ENCODE data around the gene LSM5. TPM values are rescaled to one million over a fixed set of nuclear protein-coding genes. Genes with fewer than 3 reads are reported as not detected.

LSM5 gene
- total and polyA plus RNA-seq, 3 donors from 2014 or later, result 18.9 to 42.6 (median 19.6) TPM

DNA sequence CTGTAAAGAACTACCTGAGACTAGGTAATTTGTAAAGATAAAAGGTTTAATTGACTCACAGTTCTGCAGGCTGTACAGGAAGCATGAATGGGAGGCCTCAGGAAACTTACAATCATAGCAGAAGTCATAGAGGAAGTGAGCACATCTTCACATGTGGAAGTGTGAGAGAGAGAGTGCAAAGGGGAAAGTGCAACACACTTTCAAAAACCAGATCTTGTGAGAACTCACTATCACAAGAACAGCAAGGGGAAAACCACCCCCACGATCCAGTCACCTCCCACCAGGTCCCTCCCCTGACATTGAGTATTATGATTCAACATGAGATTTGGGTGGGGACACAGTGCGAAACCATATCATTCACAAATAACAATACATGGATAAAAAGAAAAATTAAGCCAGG lies 29.6 kb upstream of the LSM5 start:
- intact Hi-C loops (cut with DNase I; ENCODE audit: low total_unique reads), result no loop called here
- no peaks in the 10 kb centered on the region for H3K27me3 ChIP-seq
- H3K9me3 ChIP-seq, result no peaks in the 10 kb centered on the region
- DNase-seq, result no peak
- TF ChIP-seq, protein P1, sequence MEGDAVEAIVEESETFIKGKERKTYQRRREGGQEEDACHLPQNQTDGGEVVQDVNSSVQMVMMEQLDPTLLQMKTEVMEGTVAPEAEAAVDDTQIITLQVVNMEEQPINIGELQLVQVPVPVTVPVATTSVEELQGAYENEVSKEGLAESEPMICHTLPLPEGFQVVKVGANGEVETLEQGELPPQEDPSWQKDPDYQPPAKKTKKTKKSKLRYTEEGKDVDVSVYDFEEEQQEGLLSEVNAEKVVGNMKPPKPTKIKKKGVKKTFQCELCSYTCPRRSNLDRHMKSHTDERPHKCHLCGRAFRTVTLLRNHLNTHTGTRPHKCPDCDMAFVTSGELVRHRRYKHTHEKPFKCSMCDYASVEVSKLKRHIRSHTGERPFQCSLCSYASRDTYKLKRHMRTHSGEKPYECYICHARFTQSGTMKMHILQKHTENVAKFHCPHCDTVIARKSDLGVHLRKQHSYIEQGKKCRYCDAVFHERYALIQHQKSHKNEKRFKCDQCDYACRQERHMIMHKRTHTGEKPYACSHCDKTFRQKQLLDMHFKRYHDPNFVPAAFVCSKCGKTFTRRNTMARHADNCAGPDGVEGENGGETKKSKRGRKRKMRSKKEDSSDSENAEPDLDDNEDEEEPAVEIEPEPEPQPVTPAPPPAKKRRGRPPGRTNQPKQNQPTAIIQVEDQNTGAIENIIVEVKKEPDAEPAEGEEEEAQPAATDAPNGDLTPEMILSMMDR (IDR thresholded peaks at IDR 0.05), result no peak
- TF ChIP-seq POLR2A (IDR thresholded peaks at IDR 0.05), result no peak
- H3K4me1 ChIP-seq, result no peaks in the 10 kb centered on the region
- H3K4me3 ChIP-seq, result no peak overlapping the region
- H3K36me3 ChIP-seq (ENCODE audit: low read depth, missing control alignments), result no peaks in the 10 kb centered on the region
- H3K27ac ChIP-seq, result no peak overlapping the region
- 78 to 100% methylated on average over 2 of the region's 2 CpGs for WGBS, 2 donors

DNA sequence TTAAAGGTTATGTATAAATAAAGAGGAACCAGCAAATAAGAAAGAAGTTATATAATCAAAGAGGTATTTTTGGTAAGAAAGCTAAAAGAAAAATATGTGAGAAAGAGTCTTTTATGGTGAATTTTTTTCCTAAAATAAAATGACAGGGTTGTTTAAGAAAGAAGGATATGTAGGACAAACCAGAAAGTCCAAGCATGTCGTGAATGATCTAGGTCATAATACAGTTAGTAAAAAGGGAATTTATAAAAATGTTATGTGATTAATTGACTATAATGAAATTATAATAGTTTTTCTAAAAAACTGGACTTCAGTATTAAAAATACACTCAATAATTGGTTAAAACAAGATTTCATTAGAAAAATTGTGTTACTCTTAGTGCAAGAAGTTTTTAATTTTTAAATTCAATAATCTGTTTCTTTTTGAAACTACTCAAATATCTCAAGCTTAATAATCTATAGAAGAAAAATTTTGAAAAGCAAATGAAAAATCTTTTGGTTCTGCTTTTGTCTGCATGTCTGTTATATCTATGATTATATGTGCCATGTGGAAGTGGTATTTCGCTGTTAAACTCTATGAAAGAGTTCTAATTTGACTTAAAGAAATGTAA lies 28.5 kb upstream of the LSM5 start:
- no peak for DNase-seq
- no peak for TF ChIP-seq POLR2A (IDR thresholded peaks at IDR 0.05)
- TF ChIP-seq, protein P1 (IDR thresholded peaks at IDR 0.05), result no peak
- Histone ChIP-seq H3K27me3 (no peaks in the 10 kb centered on the region), H3K4me1 (no peaks in the 10 kb centered on the region), H3K36me3 (ENCODE audit: low read depth, missing control alignments) (no peaks in the 10 kb centered on the region), H3K4me3 (no peak overlapping the region), H3K27ac (no peak overlapping the region), H3K9me3 (no peaks in the 10 kb centered on the region)
- 83 to 91% methylated on average over 2 of the region's 2 CpGs for WGBS, 2 donors
- intact Hi-C loops (cut with DNase I; ENCODE audit: low total_unique reads), result no loop called here

DNA sequence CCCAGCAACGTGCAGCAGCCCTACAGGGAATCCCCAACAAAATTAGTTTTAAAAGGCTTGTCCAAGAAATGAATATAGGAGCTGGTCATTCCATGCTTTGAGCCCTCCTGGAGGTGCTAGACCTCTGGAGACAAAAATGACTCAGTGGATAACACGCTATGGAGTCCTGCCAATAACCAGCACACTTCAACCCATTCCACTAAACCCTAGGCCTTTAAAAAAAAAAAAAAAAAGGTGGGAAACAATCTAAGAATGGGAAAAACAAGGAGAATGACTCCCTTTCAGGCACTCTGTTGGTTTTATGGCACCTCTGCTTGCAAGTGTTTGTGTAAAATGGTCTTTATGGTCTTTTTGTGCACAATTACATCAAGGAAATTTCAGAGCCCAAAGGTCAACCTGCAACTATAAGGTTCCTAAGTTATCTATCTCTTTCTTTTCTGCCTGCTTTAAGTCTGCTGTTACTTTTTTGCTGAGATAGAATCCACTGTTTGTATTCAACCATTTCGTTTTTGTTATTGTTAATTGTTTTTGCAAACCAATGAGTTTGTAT lies 26.4 kb upstream of the LSM5 start:
- Histone ChIP-seq H3K4me3 (no peak overlapping the region), H3K4me1 (no peaks in the 10 kb centered on the region), H3K36me3 (ENCODE audit: low read depth, missing control alignments) (no peaks in the 10 kb centered on the region), H3K9me3 (no peaks in the 10 kb centered on the region), H3K27me3 (no peaks in the 10 kb centered on the region), H3K27ac (no peak overlapping the region)
- TF ChIP-seq POLR2A (IDR thresholded peaks at IDR 0.05), result no peak
- TF ChIP-seq, protein P1 (IDR thresholded peaks at IDR 0.05), result no peak
- WGBS, 2 donors, result 67 to 75% methylated on average over 3 of the region's 3 CpGs
- intact Hi-C loops (cut with DNase I; ENCODE audit: low total_unique reads), result no loop called here
- DNase-seq, result no peak

DNA sequence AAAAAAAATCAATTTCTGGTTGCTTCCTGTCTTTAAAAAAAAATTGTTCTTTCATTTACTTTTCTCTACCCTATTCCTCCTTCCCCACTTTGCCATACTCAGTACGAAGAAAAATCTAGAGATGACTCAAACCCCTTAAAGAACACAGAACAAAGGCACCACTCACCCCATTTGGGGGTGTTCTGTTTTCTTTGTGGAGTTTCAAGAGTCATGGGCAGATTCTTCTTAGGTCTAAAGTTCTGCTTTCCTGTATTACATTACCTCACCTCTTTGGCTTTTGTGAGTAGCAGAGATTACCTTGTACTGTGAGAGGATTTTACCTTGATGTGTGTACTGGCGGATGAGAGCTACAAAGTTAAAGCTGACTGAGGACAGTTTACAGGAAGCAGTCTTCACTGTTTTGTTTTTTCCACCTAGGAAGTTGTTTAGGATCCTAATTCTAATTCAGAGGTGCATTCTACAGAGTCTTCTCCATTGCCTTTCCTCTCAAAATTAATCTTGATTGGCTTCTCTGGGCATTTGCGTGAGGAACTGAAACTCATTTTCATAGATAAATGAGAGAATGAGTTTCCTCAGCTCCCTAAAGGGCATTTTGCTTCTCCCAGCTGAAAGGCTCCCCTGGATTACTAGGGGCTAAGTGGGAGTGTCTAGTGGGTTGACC lies 25.8 kb upstream of the LSM5 start:
- Histone ChIP-seq H3K27ac (no peak overlapping the region), H3K4me3 (no peak overlapping the region), H3K36me3 (ENCODE audit: low read depth, missing control alignments) (no peaks in the 10 kb centered on the region), H3K4me1 (no peaks in the 10 kb centered on the region), H3K27me3 (no peaks in the 10 kb centered on the region), H3K9me3 (no peaks in the 10 kb centered on the region)
- no peak for TF ChIP-seq POLR2A (IDR thresholded peaks at IDR 0.05)
- TF ChIP-seq, protein P1 (IDR thresholded peaks at IDR 0.05), result no peak
- WGBS, 2 donors, result 78 to 96% methylated on average over 3 of the region's 3 CpGs
- no peak for DNase-seq
- intact Hi-C loops (cut with DNase I; ENCODE audit: low total_unique reads), result no loop called here
